Breast epithelium (tissue), 3 donors: Measurements from ENCODE around the gene GALNT10. TPM values are rescaled to one million over a fixed set of nuclear protein-coding genes. Genes with fewer than 3 reads are reported as not detected.

Source experiments
- total RNA-seq, 3 donors: library from RNA; depleted of rRNA; stranded (reverse); fragments of >200 nt; gene quantifications; one replicate each; pipeline ENCODE4 v1.1.0, GENCODE V29; 2016

The GALNT10 gene
- total RNA-seq, 3 donors from 2014 or later = 32.8 to 67.2 (median 34.1) TPM

Other genes starting within 250 kb of the GALNT10 start
- gene FAM114A2, start 151.8 kb upstream of the GALNT10 start, total RNA-seq = 10 to 100 TPM; 21.6 to 32.1 (median 22.0) TPM
- gene MFAP3, start 151.8 kb upstream of the GALNT10 start, total RNA-seq = 10 to 100 TPM; 39.3 to 47.9 (median 43.0) TPM